LHCN-M2 (cell line): ENCODE measurements around the gene STX16. TPM values are rescaled to one million over a fixed set of nuclear protein-coding genes. Genes with fewer than 3 reads are reported as not detected.

Experiments
- DNase-seq: peaks from one replicate; pipeline ENCODE4 v3.0.0-alpha.2; 2012; ENCODE audit warnings: low read depth
- total RNA-seq: library from RNA; depleted of rRNA; stranded (reverse); fragments of >200 nt; gene quantifications from 2 replicates; pipeline ENCODE4 v1.2.3, GENCODE V29; 2014

STX16 gene
- total RNA-seq, 1 experiment from 2014 or later, result 21.5 TPM

- no peak for DNase-seq
Measured at GRCh38 chr20:58675641-58676040, 24.6 kb downstream of the STX16 start.

GRCh38 chr20:58676161-58676560, 25.1 kb downstream of the STX16 start:
- no peak for DNase-seq

GRCh38 chr20:58677079-58677604, 26.1 kb downstream of the STX16 start:
- DNase-seq, result no peak

- no peak for DNase-seq
Measured at GRCh38 chr20:58677808-58678207, 26.7 kb downstream of the STX16 start.

GRCh38 chr20:58678806-58679205, 27.7 kb downstream of the STX16 start:
- no peak for DNase-seq

GRCh38 chr20:58682656-58683531, 31.8 kb downstream of the STX16 start:
- DNase-seq, result no peak

- no peak for DNase-seq
Measured at GRCh38 chr20:58684291-58684690, 33.2 kb downstream of the STX16 start.

- no peak for DNase-seq
Measured at GRCh38 chr20:58685988-58686387, 34.9 kb downstream of the STX16 start.

GRCh38 chr20:58688414-58688813, 37.3 kb downstream of the STX16 start:
- no peak for DNase-seq

GRCh38 chr20:58688840-58689239, 37.8 kb downstream of the STX16 start:
- peak; percentile 90 for DNase-seq

- peak; percentile 87 for DNase-seq
Measured at GRCh38 chr20:58690396-58691135, 39.5 kb downstream of the STX16 start.

- DNase-seq, result no peak
Measured at GRCh38 chr20:58691773-58692578, 40.9 kb downstream of the STX16 start.

- DNase-seq, result peak; percentile 72
Measured at GRCh38 chr20:58692579-58693225, 41.6 kb downstream of the STX16 start, which contains the start of gene NPEPL1. Gene NPEPL1 (plus strand): TSS chr20:58692800. CDS start chr20:58692901, 101 bp downstream.

GRCh38 chr20:58693226-58694006, 42.3 kb downstream of the STX16 start:
- no peak for DNase-seq

- no peak for DNase-seq
Measured at GRCh38 chr20:58694241-58695083, 43.4 kb downstream of the STX16 start.

GRCh38 chr20:58695084-58695722, 44.1 kb downstream of the STX16 start:
- DNase-seq, result no peak

GRCh38 chr20:58695895-58696375, 44.9 kb downstream of the STX16 start:
- no peak for DNase-seq

- no peak for DNase-seq
Measured at GRCh38 chr20:58696411-58696961, 45.4 kb downstream of the STX16 start.
